NCI-H460 (cell line): Measurements from ENCODE around the gene OPN3. TPM values are rescaled to one million over a fixed set of nuclear protein-coding genes. Genes with fewer than 3 reads are reported as not detected.

ENCODE experiments used
- total RNA-seq: library from RNA; depleted of rRNA; stranded (reverse); fragments of >200 nt; shearing (Covaris generic); gene quantifications from 2 replicates; pipeline ENCODE4 v1.2.3, GENCODE V29; 2014; rRNA removed

Gene OPN3
- total RNA-seq, 1 experiment from 2014 or later = 150 TPM

Other genes with a start within 250 kb of the OPN3 start
- 164 and 172 TPM in 2 replicates for gene FH, start 120.6 kb downstream of the OPN3 start, total RNA-seq
- 0.17 and 0.35 TPM in 2 replicates for gene KMO, start 108.0 kb downstream of the OPN3 start, total RNA-seq
- 61.6 and 70.9 TPM in 2 replicates for gene CHML, start within 50 bp of the OPN3 start, total RNA-seq
- not detected in 2 replicates for gene WDR64, start 11.9 kb upstream of the OPN3 start, total RNA-seq
- gene EXO1, start 207.8 kb upstream of the OPN3 start, total RNA-seq = 123 and 144 TPM in 2 replicates